ENCODE measurements around the gene OR4E1.
A peak's percentile ranks its signal among the peaks of the same experiment; 100 is the strongest.

The OR4E1 gene

DNA sequence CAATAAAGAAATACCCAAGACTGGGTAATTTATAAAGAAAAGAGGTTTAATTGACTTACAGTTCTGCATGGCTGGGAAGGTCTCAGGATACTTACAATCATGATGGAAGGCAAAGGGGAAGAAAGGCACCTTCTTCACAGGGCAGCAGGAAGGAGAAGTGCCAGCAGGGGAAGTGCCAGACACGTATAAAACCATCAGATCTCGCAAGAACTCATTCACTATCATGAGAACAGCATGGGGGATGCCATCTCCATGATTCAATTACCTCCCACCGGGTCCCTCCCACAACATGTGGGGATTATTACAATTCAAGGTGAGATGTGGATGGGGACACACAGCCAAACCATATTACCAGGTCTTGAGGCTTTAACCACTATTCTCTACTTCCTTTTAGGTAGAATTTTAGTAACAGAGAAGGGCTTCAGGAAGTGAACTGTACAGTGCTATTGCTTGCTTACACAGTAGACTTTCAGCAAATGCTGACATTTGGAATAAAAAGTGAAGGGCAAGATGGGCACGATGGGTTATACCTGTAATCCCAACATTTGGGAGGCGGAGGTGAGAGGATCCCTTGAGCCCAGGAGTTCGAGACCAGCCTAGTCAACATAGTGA lies 40.8 kb upstream of the OR4E1 start:
- no peaks in the 10 kb centered on the region for H3K36me3 ChIP-seq (replicated peaks; ENCODE audit: insufficient read depth, low read length)
- no peak overlapping the region for H3K4me2 ChIP-seq (ENCODE audit: low read depth, low read length)
- H3K9me3 ChIP-seq (replicated peaks; ENCODE audit: insufficient read depth, low read length) = no peaks in the 10 kb centered on the region
- no peaks in the 10 kb centered on the region for H3F3A ChIP-seq (ENCODE audit: insufficient read depth, low read length)
- H3K4me1 ChIP-seq (ENCODE audit: low read length) = 0 out of 2 replicates have a peak, but pooled peaks cover 4% of the 10 kb centered on the region
- H2AFZ ChIP-seq (ENCODE audit: low read length) = no peak overlapping the region
- H3K79me2 ChIP-seq (ENCODE audit: low read length) = no peaks in the 10 kb centered on the region
- no peaks in the 10 kb centered on the region for H3K27me3 ChIP-seq (replicated peaks; ENCODE audit: insufficient read depth, low read length)
- no peak for TF ChIP-seq EZH2 (optimal IDR thresholded peaks at IDR 0.05; ENCODE audit: low read depth, low read length)
- no peak for TF ChIP-seq EZH2phosphoT487 (IDR thresholded peaks at IDR 0.05; ENCODE audit: low read length)
- TF ChIP-seq, protein P1, sequence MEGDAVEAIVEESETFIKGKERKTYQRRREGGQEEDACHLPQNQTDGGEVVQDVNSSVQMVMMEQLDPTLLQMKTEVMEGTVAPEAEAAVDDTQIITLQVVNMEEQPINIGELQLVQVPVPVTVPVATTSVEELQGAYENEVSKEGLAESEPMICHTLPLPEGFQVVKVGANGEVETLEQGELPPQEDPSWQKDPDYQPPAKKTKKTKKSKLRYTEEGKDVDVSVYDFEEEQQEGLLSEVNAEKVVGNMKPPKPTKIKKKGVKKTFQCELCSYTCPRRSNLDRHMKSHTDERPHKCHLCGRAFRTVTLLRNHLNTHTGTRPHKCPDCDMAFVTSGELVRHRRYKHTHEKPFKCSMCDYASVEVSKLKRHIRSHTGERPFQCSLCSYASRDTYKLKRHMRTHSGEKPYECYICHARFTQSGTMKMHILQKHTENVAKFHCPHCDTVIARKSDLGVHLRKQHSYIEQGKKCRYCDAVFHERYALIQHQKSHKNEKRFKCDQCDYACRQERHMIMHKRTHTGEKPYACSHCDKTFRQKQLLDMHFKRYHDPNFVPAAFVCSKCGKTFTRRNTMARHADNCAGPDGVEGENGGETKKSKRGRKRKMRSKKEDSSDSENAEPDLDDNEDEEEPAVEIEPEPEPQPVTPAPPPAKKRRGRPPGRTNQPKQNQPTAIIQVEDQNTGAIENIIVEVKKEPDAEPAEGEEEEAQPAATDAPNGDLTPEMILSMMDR (IDR thresholded peaks at IDR 0.05; ENCODE audit: low read length) = no peak
- H3K9ac ChIP-seq (ENCODE audit: low read length) = no peak overlapping the region
- no peaks in the 10 kb centered on the region for H3K9me2 ChIP-seq (replicated peaks; ENCODE audit: insufficient read depth, low read length)
- no peaks in the 10 kb centered on the region for H4K20me1 ChIP-seq (ENCODE audit: insufficient read depth, low read length)
- DNase-seq = peak; percentile 24
- no peak overlapping the region for H3K4me3 ChIP-seq (ENCODE audit: low read length)
- H3K27ac ChIP-seq (ENCODE audit: low read length) = no peak overlapping the region

DNA sequence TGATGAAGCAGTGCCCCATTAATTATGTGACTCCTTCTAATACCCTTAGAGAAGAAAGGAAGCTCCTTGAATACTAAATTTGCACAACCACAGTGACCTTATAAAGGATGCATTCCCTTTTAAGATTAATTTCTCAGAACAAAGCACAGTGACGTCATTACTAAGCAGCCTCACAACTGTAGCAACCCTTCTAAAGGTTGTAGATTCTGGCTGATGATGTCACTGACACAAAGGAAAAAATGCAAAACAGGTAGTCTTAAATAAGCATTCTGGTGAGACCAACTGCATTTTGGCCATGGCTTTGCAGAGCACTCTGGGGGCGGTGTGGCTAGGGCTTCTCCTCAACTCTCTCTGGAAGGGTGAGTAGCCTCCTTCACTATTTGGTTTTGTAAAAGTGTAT lies 38.4 kb upstream of the OR4E1 start:
- no peak overlapping the region for H3K4me2 ChIP-seq (ENCODE audit: low read depth, low read length)
- H3K4me3 ChIP-seq (ENCODE audit: low read length) = no peak overlapping the region
- TF ChIP-seq EZH2phosphoT487 (IDR thresholded peaks at IDR 0.05; ENCODE audit: low read length) (no peak), EZH2 (optimal IDR thresholded peaks at IDR 0.05; ENCODE audit: low read depth, low read length) (no peak)
- TF ChIP-seq, protein P1 (IDR thresholded peaks at IDR 0.05; ENCODE audit: low read length) = no peak
- no peaks in the 10 kb centered on the region for H4K20me1 ChIP-seq (ENCODE audit: insufficient read depth, low read length)
- H3K9me2 ChIP-seq (replicated peaks; ENCODE audit: insufficient read depth, low read length) = no peaks in the 10 kb centered on the region
- H2AFZ ChIP-seq (ENCODE audit: low read length) = no peak overlapping the region
- H3K79me2 ChIP-seq (ENCODE audit: low read length) = no peaks in the 10 kb centered on the region
- H3F3A ChIP-seq (ENCODE audit: insufficient read depth, low read length) = no peaks in the 10 kb centered on the region
- DNase-seq = no peak
- no peaks in the 10 kb centered on the region for H3K27me3 ChIP-seq (replicated peaks; ENCODE audit: insufficient read depth, low read length)
- 0 out of 2 replicates have a peak, but pooled peaks cover 4% of the 10 kb centered on the region for H3K4me1 ChIP-seq (ENCODE audit: low read length)
- no peak overlapping the region for H3K9ac ChIP-seq (ENCODE audit: low read length)
- no peaks in the 10 kb centered on the region for H3K9me3 ChIP-seq (replicated peaks; ENCODE audit: insufficient read depth, low read length)
- no peak overlapping the region for H3K27ac ChIP-seq (ENCODE audit: low read length)
- no peaks in the 10 kb centered on the region for H3K36me3 ChIP-seq (replicated peaks; ENCODE audit: insufficient read depth, low read length)

DNA sequence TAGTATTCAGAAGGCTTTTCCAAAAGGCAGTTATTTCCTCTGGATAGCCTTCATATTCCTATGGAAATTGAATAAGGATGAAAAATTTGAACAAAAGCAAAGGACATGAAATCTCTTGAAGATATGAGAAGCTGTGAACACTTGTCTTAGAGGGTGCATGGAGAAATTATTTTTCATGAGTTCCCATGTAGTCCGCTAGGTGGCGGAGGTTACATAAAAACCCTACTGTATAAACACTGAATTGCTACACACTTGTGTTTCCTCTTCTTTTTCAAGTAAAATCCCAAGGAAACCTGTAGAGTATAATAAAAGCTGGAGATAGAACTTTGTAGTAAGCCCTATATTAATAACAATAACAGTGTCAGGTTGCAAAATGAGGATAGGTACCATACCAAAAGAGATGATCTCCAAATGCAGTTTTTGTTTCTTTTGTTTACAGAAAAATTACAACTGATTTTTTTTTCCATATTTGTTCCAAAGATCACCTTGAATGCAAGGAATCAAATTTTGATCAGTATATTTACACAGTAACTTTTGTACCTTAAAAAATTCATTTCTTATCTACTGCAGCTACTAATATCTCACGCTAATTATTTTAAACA lies 37.8 kb upstream of the OR4E1 start:
- Histone ChIP-seq H3K27ac (ENCODE audit: low read length) (no peak overlapping the region), H3K9me3 (replicated peaks; ENCODE audit: insufficient read depth, low read length) (no peaks in the 10 kb centered on the region), H3K4me1 (ENCODE audit: low read length) (0 out of 2 replicates have a peak, but pooled peaks cover 4% of the 10 kb centered on the region), H3F3A (ENCODE audit: insufficient read depth, low read length) (no peaks in the 10 kb centered on the region), H3K4me2 (ENCODE audit: low read depth, low read length) (no peak overlapping the region), H3K27me3 (replicated peaks; ENCODE audit: insufficient read depth, low read length) (0 out of 2 replicates have a peak, but pooled peaks cover 5% of the 10 kb centered on the region), H3K9me2 (replicated peaks; ENCODE audit: insufficient read depth, low read length) (no peaks in the 10 kb centered on the region), H2AFZ (ENCODE audit: low read length) (no peak overlapping the region), H4K20me1 (ENCODE audit: insufficient read depth, low read length) (no peaks in the 10 kb centered on the region), H3K9ac (ENCODE audit: low read length) (no peak overlapping the region), H3K4me3 (ENCODE audit: low read length) (no peak overlapping the region), H3K79me2 (ENCODE audit: low read length) (no peaks in the 10 kb centered on the region), H3K36me3 (replicated peaks; ENCODE audit: insufficient read depth, low read length) (no peaks in the 10 kb centered on the region)
- TF ChIP-seq EZH2phosphoT487 (IDR thresholded peaks at IDR 0.05; ENCODE audit: low read length) = no peak
- TF ChIP-seq, protein P1 (IDR thresholded peaks at IDR 0.05; ENCODE audit: low read length) = peak; percentile 53
- TF ChIP-seq EZH2 (optimal IDR thresholded peaks at IDR 0.05; ENCODE audit: low read depth, low read length) = no peak
- DNase-seq = peak; percentile 36
